B cell (primary cell): ENCODE measurements around the gene C3. TPM values are rescaled to one million over a fixed set of nuclear protein-coding genes. Genes with fewer than 3 reads are reported as not detected.

Experiments
- ATAC-seq: fragments of 200-7000 bp; cut with Tn5 transposase; one replicate; pipeline ENCODE4 v1.10.0; 2021; ENCODE audit warnings: low read depth, mild to moderate bottlenecking, moderate number of reproducible peaks, moderate library complexity
- CTCF ChIA-PET: fragments of 350-600 bp; sonication (Branson Sonifier 250); formaldehyde crosslinking; loops from one replicate; lab custom pipeline; 2021; ENCODE audit warnings: antibody characterized with exemption, inconsistent platforms; lab: Charles Lee
- POLR2A ChIA-PET: fragments of 350-600 bp; sonication (Branson Sonifier 250); formaldehyde crosslinking; loops from one replicate; lab custom pipeline; 2021; ENCODE audit warnings: antibody characterized with exemption; lab: Charles Lee
- DNase-seq: peaks from one replicate; pipeline ENCODE4 v3.0.0; 2013
- H2AFZ ChIP-seq: 2 replicates; pipeline ENCODE4 v1.6.1; 2012; ENCODE audit warnings: mild to moderate bottlenecking, low read depth, low read length; ENCODE audit not compliant: insufficient read depth, poor library complexity, severe bottlenecking
- H3K27ac ChIP-seq, 2 donors: 1 replicate in 1 of 2; 2 replicates in 1 of 2; pipeline ENCODE4 v1.5.1; 2012 to 2013; ENCODE audit warnings: low read length in 2 of 2, mild to moderate bottlenecking in 2 of 2, moderate library complexity in 1 of 2
- H3K27me3 ChIP-seq, 4 experiments: fragments of 200-600 bp in 1 of 4; sonication (generic) in 1 of 4; replicated peaks in 1 of 4; 1 replicate in 2 of 4; 2 replicates in 2 of 4; pipeline versions ENCODE4 v1.6.1 to v1.7.0; 2013 to 2016; ENCODE audit warnings: low read length in 3 of 4, mild to moderate bottlenecking in 2 of 4, mixed read lengths in 1 of 4, moderate library complexity in 1 of 4; ENCODE audit not compliant: insufficient read depth in 4 of 4, control insufficient read depth in 3 of 4; ENCODE audit errors: control extremely low read depth in 1 of 4
- H3K36me3 ChIP-seq, 2 experiments: replicated peaks in 1 of 2; 1 replicate in 1 of 2; 2 replicates in 1 of 2; pipeline versions ENCODE4 v1.6.1 to v1.7.1; 2013; ENCODE audit warnings: low read length in 1 of 2; ENCODE audit not compliant: insufficient read depth in 2 of 2, control insufficient read depth in 1 of 2; ENCODE audit errors: control extremely low read depth in 1 of 2, extremely low read depth in 1 of 2
- H3K4me1 ChIP-seq, 2 donors: fragments of 200-600 bp in 1 of 2; sonication (generic) in 1 of 2; 1 replicate in 1 of 2; 2 replicates in 1 of 2; pipeline versions ENCODE4 v1.5.1 to v1.6.1; 2013 to 2017; ENCODE audit warnings: low read length in 2 of 2; ENCODE audit not compliant: control insufficient read depth in 2 of 2, insufficient read depth in 2 of 2
- H3K4me2 ChIP-seq: replicated peaks from 2 replicates; pipeline ENCODE3; 2012; ENCODE audit warnings: mild to moderate bottlenecking, low read depth, low read length; ENCODE audit not compliant: poor library complexity, severe bottlenecking
- H3K4me3 ChIP-seq, 5 experiments: fragments of 200-600 bp in 1 of 5; sonication (generic) in 1 of 5; 1 replicate in 3 of 5; 2 replicates in 2 of 5; pipeline versions ENCODE4 v1.5.1 to v1.7.0; 2011 to 2016; ENCODE audit warnings: low read length in 4 of 5, mild to moderate bottlenecking in 4 of 5, low read depth in 2 of 5, control low read depth in 1 of 5, moderate library complexity in 1 of 5; ENCODE audit not compliant: insufficient read depth in 1 of 5; ENCODE audit errors: control extremely low read depth in 1 of 5, extremely low read depth in 1 of 5
- H3K79me2 ChIP-seq: fragments of 200-600 bp; sonication (generic); one replicate; pipeline ENCODE4 v1.6.0; 2016; ENCODE audit warnings: low read length; ENCODE audit not compliant: control insufficient read depth, insufficient read depth
- H3K9ac ChIP-seq: fragments of 200-600 bp; sonication (generic); 2 replicates; pipeline ENCODE4 v1.6.1; 2017; ENCODE audit warnings: mild to moderate bottlenecking, low read length, moderate library complexity
- H3K9me3 ChIP-seq, 3 donors: one replicate each; pipeline versions ENCODE4 v1.6.1 to v1.7.1; 2013; ENCODE audit warnings: low read length in 2 of 3; ENCODE audit not compliant: control insufficient read depth in 2 of 3, insufficient read depth in 1 of 3; ENCODE audit errors: control extremely low read depth in 1 of 3
- H4K20me1 ChIP-seq: 2 replicates; pipeline ENCODE4 v1.6.0; 2012; ENCODE audit warnings: mild to moderate bottlenecking, low read length; ENCODE audit not compliant: insufficient read depth, control insufficient read depth, poor library complexity, severe bottlenecking
- H3K27ac Mint-ChIP-seq: one replicate; pipeline ENCODE4 v1.8.0; 2021; ENCODE audit warnings: mixed read lengths
- H3K27me3 Mint-ChIP-seq: one replicate; pipeline ENCODE4 v1.8.0; 2021; ENCODE audit warnings: mixed read lengths
- H3K4me1 Mint-ChIP-seq: one replicate; pipeline ENCODE4 v1.8.0; 2021; ENCODE audit warnings: mixed read lengths
- H3K4me3 Mint-ChIP-seq: one replicate; pipeline ENCODE4 v1.8.0; 2021; ENCODE audit warnings: mixed read lengths
- H3K9me3 Mint-ChIP-seq: one replicate; pipeline ENCODE4 v1.8.0; 2022; ENCODE audit warnings: mixed read lengths; ENCODE audit not compliant: insufficient read depth
- CTCF ChIP-seq: fragments of 200-600 bp; IDR thresholded peaks from one replicate; pipeline ENCODE4 v1.8.0; 2022; ENCODE audit warnings: antibody characterized with exemption, mild to moderate bottlenecking
- EZH2 ChIP-seq: IDR thresholded peaks from 2 replicates; pipeline ENCODE4 v1.6.1; 2012; ENCODE audit warnings: borderline replicate concordance, low read depth, mild to moderate bottlenecking, moderate library complexity, low read length; ENCODE audit not compliant: insufficient read depth, poor library complexity, severe bottlenecking
- WGBS: methylation state at CpG from one replicate; pipeline ENCODE4 v1.1.5; 2013; ENCODE audit warnings: missing lambda C conversion rate; ENCODE audit not compliant: insufficient coverage; 5-methylcytosine and 5-hydroxymethylcytosine counted together
- intact Hi-C: fragments of 100-400 bp; cut with micrococcal nuclease; formaldehyde crosslinking; loops from one replicate; pipeline ENCODE4 v1.10.0; 2022
- polyA plus RNA-seq: library from polyadenylated mRNA; depleted of rRNA; stranded (reverse); fragments of >200 nt; gene quantifications from 2 replicates; pipeline ENCODE4 v1.2.3, GENCODE V29; 2012
- total RNA-seq, 2 donors: library from RNA; stranded (reverse); fragments of 120-200 nt in 1 of 2; gene quantifications; 1 replicate in 1 of 2; 2 replicates in 1 of 2; pipeline versions ENCODE4 v1.2.3 to v1.2.4, GENCODE V29; 2013 to 2022

The C3 gene
- total and polyA plus RNA-seq, 2 donors (not counting 1 experiment from before 2014, with no cell fraction given): 0.01 to 0.47 TPM

- ATAC-seq: no peak
- intact Hi-C loops: no loop called here
- Histone ChIP-seq H4K20me1 (no peaks in the 10 kb centered on the region), H2AFZ (no peak overlapping the region), H3K27me3 (peaks cover 0 to 28% (median 5%) of the 10 kb centered on the region in 4 experiments), H3K36me3 (no peaks in the 10 kb centered on the region), H3K4me1 (peaks cover 3 to 11% of the 10 kb centered on the region in 2 donors), H3K4me3 (no peak overlapping the region), H3K79me2 (no peaks in the 10 kb centered on the region), H3K9ac (no peak overlapping the region), H3K4me2 (no peak overlapping the region), H3K9me3 (no peaks in the 10 kb centered on the region), H3K27ac (no peak overlapping the region)
- Mint-ChIP-seq H3K4me3 (no peak overlapping the region), H3K9me3 (no peaks in the 10 kb centered on the region), H3K4me1 (peaks cover 12% of the 10 kb centered on the region), H3K27me3 (peaks cover 28% of the 10 kb centered on the region), H3K27ac (no peak overlapping the region)
- no peak for DNase-seq
- 94% methylated on average over 31 of the region's 44 CpGs for WGBS
- CTCF ChIA-PET: no interaction called here
- TF ChIP-seq EZH2 (no peak), CTCF (no peak)
- POLR2A ChIA-PET: no interaction called here
These were observed 13.3 kb downstream of the C3 start for GRCh38 chr19:6707011-6707657.

- H3K36me3 ChIP-seq: no peaks in the 10 kb centered on the region
- H2AFZ ChIP-seq: no peak overlapping the region
- WGBS: 75% methylated on average over 1 of the region's 3 CpGs
- TF ChIP-seq EZH2 (no peak), CTCF (no peak)
- no peak overlapping the region for H3K4me3 Mint-ChIP-seq
- no peaks in the 10 kb centered on the region for H3K9me3 Mint-ChIP-seq
- peaks cover 27% of the 10 kb centered on the region for H3K27me3 Mint-ChIP-seq
- ChIA-PET CTCF (no interaction called here), POLR2A (interaction anchor here (0.6 kb wide), 1 partner anchor 811 kb away, joined by 3 read pairs; no protein-coding TSS in a partner anchor)
- intact Hi-C loops: no loop called here
- no peaks in the 10 kb centered on the region for H4K20me1 ChIP-seq
- H3K4me1 ChIP-seq: peaks cover 3 to 11% of the 10 kb centered on the region in 2 donors
- H3K9me3 ChIP-seq: no peaks in the 10 kb centered on the region
- no peaks in the 10 kb centered on the region for H3K79me2 ChIP-seq
- no peak overlapping the region for H3K4me2 ChIP-seq
- no peak for DNase-seq
- peaks cover 12% of the 10 kb centered on the region for H3K4me1 Mint-ChIP-seq
- H3K9ac ChIP-seq: no peak overlapping the region
- H3K4me3 ChIP-seq: no peak overlapping the region
- H3K27ac ChIP-seq: no peak overlapping the region
- peaks cover 0 to 28% (median 5%) of the 10 kb centered on the region in 4 experiments for H3K27me3 ChIP-seq
- ATAC-seq: no peak
- no peak overlapping the region for H3K27ac Mint-ChIP-seq
These were observed 13.9 kb downstream of the C3 start for GRCh38 chr19:6706633-6706958.
